HG03175 (cell line): ENCODE measurements around the gene DUS1L.
A peak's percentile ranks its signal among the peaks of the same experiment; 100 is the strongest.
"Not testable (repeated sequence)": the region's sequence is repeated elsewhere in the genome, so short reads cannot be mapped to it uniquely, and the experiment has no call there.

Experiments
- ATAC-seq: cut with Tn5 transposase; IDR thresholded peaks from one replicate; pipeline ENCODE4 v1.9.1; 2021; ENCODE audit warnings: mild to moderate bottlenecking, moderate library complexity; ENCODE audit not compliant: unreplicated experiment

DUS1L gene

DNA sequence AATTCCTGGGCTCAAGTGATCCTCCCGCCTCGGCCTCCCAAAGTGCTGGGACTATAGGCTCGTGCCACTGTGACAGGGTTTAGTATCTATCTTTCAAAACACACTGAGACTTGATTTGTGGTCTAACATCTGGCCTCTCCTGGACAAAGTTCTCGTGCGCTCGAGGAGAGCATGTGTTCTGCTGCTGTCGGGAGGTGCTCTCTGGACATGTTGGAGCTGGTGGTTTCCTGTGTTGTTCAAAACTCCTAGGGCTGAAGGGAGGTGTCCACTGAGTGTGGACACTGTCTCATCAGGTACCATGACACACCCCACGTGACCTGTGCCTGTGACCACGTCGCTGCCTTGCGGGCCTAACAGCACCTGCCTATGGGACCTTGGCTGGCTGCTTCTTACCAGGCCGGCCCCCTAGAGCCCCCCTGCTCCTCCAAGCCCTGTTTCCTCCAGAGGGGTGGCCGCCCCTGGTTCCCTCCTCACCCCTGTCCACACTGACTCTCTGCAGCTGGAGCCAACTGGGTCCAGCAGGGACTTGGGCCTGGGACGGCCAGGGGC is 19.6 kb downstream of the DUS1L start:
- ATAC-seq = no peak

DNA sequence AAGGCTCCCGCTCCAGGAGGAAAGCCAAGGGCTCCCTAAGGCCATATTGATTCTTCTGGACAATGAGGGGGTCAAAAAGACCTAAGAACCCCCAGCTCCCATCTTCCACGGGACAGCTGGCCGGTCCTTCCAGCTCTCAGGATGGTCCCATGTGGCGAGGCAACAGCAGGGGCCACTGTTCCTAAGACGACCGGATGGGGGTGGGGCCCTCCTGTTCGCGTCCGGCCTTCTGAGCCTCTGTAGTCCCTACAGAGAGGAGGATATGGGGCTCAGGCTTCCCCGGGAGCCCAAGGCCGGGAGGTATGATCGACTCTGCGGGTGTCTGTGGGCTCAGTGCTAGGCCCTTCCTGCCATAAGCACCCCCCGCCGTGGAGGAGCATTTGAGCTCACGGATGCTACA is 22.1 kb downstream of the DUS1L start:
- no peak for ATAC-seq

DNA sequence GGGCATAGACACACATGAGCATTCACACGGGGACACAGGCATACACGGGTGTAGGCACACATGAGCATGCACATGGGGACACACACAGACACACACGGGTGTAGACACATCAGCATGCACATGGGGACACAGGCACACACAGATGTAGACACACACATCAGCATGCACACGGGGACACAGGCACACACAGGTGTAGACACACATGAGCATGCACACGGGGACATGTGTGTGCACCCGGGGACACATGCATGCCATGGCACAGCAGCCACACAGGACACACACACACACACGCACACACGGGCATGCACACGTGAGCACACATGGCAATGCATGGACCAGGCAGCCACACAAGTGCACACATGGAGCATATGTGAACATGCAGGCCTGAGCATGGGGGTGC is 23.0 kb downstream of the DUS1L start:
- no peak for ATAC-seq

DNA sequence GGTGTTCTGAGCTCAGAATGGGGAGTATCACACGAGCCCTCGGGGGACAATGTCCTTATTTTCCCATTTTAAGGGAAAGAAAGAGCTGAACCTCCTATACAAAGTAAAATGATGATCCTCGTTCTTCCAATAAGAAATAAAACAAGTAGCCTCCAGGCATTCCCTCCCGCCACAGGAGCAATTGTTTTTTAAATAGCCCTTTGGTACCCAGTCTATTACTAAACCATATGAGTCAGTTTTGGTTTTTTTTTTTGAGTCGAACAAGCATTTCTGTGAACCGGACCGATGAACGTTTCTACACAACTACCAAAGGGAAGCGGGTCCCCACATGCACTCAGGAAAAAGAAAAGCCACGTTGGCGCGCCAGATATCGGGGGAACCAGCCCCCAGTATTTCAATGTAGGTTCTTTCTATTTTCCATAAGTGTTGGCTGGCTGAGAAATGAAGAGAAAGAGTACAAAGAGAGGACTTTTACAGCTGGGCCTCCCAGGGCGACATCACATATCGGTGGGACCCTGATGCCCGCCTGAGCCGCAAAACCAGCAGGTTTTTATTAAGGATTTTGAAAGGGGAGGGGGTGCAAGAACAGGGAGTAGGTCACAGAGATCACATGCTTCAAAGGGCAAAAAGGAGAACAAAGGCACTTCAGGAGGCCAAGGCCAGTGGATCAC is 24.3 kb downstream of the DUS1L start:
- ATAC-seq = no peak

DNA sequence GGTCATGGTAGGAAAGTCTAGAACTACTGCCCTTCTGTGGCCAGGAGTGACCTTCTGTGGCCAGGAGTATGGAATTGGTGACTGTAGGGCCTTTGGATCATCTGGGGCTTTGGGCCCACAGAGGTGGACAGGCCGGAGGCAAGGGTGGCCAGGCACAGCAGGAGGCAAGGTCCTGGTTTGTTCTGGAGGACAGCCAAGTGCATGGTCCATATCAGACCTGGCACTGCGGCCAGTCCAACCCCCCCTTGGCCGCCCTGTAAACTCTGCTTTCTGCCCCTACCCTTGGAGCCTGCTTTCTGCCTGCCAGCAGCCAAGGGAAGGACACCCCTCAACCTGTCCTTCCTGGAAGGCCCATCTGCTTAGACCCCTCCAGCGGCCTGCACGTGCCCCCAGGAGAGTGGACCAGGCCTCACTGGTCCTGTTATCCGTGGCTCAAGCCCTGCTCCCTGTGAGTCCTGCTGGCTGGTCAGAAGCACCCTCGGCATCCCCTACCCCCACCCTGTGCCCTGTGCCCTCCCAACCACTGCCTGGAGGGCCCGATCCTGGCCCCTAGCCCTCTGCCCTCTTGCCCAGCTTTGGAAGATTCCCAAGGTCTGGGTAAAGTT is 25.8 kb downstream of the DUS1L start:
- ATAC-seq = no peak

DNA sequence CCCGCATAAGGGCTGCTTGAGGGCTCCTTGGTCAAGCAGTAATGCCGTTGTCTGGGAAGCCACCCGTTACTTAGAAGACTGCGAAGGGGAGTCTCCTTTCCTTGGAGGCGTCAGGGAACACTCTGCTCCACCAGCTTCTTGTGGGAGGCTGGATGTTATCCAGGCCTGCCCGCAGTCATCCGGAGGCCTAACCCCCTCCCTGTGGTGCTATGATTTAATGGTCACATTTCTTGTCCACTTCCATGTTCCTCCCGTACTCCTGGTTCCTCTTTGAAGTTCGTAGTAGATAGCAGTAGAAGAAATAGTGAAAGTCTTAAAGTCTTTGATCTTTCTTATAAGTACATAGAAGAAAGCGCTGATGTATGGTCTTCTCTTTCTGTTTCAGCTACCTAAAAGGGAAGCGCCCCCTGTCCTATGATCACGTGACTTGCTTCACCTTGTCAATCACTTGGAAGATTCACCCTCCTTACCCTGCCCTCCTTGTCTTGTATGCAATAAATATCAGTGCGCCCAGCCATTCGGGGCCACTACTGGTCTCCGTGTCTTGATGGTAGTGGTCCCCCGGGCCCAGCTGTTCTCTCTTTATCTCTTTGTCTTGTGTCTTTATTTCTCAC is 26.7 kb downstream of the DUS1L start:
- ATAC-seq = not testable (repeated sequence)

DNA sequence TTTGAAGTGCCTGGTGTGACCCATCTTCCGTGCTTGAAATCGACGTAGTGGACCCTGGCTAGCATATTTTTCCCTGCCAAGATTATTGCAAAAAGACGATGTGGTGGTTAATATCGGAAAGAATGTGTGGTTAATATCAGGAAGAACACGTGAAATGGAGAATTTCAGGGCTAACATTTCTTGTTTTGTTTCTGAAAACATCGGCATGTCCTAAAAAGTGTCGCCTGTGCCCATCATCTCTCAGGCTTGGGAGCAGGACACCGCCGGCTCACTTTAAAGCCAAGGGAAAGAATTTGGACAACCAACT is 27.8 kb downstream of the DUS1L start:
- ATAC-seq = no peak

DNA sequence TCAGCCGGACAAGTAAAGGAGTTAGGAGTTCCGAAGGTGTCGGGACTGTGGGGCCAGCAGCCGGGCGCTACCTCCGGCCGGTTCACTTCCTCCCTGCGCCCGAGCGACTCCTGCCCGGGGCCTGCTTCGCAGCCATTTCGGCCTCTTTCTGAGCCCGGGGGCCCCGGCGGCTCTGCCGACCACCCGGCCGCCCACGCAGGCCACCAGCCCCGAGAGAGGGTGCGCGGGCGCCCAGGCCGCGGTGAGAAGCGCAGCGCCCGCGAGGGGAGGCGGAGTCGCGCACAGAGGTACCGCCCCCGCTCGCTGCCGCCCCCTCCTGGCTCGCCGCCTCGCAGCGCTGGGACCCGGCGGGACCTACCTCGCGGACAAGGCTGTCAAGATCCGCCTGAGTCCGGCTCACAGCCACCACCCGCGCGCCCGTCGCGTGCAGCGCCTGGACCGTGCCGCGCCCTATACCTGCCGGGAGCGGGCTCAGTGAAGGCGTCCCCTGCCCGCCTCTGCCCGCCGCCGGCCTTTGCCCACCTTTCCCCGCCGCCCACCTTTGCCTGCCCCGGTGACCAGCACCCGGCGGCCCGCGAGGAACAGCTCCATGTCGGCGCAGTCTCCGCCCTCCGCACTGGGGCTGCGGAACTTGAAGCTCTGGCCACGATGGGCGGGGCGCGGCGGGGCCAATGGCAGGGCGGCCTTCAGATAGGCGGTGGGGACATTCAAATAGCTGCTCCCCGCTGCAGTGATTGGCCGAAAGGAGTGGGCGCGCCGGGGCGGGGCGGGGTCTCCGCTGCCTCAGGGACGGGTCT is 28.3 kb downstream of the DUS1L start, which contains the start of gene DCXR:
Gene DCXR (minus strand): TSS at position 606 of the 797 bp plus-strand sequence. CDS start 15 bp downstream, at position 591.
- peak; percentile 91 for ATAC-seq

DNA sequence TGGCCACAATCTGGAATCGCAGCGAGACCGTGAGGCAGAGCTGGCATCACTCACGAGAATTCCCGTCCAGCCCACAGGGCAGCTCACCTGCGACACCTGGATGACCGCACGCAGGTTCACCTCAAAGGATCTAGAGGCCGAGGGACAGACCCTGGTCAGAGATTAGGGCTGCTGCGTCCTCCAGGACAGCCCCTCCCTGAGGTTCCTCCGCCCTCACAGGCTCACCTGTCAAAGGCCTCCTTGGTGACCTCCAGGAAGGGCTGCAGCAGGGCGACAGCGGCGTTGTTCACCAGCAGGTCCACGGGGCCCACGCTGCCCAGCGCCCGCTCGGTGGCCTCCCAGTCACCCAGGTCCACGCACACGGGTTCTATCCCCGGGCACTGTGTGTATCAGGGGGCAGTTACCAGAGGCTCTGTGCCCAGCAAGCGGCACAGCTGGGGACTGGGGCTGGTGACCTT is 28.9 kb downstream of the DUS1L start:
- ATAC-seq = no peak

DNA sequence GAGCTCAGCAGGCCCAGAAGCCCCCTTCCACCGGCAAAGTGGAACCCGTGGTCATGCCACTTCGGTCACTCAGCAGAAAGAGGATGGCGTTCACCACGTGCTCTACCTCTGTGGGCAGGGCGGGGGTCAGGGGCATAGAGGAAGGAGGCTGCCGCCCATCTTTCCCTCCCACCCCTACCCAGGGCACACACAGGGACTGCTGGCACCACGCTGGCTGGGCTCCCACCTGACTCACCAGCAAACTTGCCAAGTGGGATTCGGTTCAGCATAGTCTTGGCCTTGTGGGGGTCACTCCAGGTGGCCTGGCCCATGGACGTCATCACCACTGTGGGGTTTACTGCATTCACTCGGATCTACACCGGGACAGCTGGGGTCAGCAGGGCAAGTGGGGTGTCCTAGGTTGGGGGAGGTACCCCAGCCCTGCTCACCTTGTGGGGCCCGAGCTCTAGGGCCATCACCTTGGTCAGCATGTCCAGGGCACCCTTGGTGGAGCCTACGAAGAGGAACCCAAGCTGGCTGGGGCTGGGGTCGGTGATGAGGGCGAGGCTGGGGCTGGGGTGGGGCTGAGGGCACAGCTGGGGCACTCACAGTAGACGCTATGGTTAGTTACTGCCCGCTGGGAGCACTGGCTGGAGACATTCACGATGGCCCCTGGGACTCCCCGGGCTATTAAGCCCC is 29.5 kb downstream of the DUS1L start:
- no peak for ATAC-seq

DNA sequence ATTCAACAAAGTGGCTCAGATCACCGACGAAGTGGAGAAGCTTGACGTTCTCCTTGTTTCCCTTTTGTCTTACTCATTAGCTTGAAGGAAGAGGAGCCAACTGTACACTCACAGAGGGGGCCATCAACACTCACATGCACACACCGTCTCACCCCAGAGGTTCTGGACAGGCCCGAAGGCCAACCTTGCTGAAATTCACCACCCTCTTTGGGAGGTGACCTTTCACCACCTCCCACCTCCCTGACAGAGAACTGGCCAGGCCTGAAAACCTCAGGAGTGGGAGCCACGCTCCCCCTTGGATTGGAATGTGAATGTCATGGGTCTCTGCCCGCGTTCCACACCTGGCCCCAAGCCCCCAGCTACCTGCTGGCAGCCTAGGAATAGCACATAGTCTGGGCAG is 30.1 kb downstream of the DUS1L start:
- ATAC-seq = no peak

DNA sequence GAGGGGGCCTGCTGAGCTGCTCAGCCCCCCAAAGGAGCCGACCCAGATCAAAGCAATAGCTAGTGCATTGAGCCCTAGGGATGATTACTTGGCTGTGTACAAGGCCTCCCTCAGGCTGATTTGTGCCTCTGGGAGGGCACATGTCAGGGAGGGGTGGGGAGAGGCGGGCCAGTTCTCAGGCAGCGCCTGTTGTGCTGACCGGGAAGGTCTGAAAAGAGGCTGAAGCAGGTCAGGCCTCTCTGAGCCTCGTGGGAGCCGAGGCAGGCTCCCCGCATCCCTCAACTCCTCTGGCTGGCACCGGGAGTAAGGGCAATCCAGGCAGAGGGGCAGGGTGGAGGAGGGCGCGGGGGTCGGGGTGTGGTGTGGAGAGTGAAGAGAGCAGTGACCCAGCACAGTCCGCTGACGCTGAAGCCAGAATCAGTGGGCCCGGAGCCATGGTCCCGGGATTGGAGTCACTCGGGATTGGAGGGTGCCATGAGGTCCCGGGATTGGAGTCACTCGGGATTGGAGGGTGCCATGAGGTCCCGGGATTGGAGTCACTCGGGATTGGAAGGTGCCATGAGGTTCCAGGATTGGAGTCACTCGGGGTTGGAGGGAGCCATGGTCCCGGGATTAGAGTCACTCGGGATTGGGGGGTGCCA is 31.1 kb downstream of the DUS1L start:
- no peak for ATAC-seq

DNA sequence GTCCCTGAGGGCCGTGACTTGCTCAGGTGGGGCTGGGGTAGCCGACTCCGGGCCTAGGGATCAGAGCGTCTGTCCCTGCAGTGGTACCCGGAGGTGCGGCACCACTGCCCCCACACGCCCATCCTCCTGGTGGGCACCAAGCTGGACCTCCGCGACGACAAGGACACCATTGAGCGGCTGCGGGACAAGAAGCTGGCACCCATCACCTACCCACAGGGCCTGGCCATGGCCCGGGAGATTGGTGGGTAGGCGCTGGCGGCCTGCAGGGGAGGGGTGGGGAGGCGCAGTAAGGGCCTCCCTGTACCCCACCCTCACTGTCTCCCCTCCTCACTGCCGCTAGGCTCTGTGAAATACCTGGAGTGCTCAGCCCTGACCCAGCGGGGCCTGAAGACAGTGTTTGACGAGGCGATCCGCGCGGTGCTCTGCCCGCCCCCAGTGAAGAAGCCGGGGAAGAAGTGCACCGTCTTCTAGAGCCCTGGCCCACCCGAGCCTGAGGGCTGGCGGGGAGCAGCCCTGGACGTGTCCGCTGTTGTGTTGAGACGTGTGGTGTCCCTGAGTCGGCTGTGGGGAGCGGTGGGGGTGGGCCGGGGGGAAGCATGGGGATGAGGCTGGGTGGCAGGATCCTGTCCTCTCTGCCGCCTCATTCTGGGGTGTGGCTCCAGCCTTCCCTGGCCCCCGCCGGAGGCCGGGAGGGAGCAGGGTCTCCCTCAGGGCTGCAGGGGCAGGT is 32.1 kb downstream of the DUS1L start:
- no peak for ATAC-seq

DNA sequence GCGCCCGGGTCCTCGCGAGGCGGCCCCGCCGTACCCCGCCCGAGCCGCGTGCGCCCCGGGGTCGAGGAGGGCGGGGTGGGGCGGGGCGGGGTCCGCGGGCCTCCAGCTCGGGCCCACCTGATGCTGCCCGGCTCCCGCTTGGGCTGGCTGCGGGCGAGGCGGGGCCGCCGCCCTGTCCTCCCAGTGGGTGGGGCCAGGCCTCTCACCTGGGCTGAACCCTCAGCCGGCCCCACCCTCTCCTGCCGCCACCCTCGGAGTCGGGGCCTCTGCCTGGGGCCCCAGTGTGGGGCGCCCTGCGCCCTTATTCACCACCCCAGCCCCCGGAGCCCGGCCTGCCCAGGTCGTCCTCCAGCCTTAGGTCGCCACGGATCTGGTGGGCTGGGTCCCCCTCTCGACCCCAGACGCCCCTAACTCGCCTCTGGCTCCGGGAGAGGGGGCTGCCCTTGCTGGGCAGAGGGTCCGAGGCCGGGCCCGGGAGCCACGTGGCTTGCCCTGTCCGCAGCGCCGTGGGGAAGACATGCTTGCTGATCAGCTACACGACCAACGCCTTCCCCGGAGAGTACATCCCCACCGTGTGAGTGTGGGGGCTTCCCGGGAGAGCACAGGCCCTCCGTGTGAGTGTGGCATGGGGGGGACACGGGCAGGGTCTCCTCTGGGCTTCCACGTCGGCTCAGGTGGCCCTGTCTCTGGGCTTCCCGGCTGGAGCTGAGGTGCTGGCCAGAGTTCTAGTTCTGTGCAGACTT is 33.5 kb downstream of the DUS1L start:
- ATAC-seq = no peak

DNA sequence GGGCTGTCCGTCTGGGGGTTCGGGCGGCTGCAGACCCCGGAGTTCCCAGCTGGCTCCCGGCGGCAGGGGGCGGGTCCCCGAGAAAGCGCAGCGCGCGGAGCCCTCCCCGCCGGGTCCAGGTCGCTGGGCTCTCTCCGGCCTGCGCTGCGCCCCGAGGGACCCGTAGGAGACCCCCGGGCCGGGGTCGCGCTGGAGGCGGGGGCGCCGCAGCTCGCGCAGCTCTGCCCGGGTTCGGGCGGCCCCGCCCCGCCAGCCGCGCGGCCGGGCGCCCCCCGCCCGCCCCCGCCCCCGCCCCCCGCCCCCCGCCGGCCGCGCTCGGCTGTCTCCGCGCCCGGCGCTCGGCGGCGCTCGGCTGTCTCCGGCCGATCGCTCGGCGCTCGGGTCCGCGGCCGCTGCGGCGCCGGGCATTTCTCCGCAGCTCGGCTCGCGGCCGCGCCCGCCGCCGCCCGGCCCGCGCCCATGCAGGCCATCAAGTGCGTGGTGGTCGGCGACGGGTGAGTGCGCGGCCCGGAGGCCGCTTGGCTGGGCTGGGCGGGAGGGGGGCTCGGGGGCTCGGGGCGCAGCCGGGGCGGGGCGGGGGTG is 34.2 kb downstream of the DUS1L start, which contains the start of gene RAC3:
Gene RAC3 (plus strand): TSS at position 376 of the 582 bp plus-strand sequence. CDS start 84 bp downstream, at position 460.
- no peak for ATAC-seq

DNA sequence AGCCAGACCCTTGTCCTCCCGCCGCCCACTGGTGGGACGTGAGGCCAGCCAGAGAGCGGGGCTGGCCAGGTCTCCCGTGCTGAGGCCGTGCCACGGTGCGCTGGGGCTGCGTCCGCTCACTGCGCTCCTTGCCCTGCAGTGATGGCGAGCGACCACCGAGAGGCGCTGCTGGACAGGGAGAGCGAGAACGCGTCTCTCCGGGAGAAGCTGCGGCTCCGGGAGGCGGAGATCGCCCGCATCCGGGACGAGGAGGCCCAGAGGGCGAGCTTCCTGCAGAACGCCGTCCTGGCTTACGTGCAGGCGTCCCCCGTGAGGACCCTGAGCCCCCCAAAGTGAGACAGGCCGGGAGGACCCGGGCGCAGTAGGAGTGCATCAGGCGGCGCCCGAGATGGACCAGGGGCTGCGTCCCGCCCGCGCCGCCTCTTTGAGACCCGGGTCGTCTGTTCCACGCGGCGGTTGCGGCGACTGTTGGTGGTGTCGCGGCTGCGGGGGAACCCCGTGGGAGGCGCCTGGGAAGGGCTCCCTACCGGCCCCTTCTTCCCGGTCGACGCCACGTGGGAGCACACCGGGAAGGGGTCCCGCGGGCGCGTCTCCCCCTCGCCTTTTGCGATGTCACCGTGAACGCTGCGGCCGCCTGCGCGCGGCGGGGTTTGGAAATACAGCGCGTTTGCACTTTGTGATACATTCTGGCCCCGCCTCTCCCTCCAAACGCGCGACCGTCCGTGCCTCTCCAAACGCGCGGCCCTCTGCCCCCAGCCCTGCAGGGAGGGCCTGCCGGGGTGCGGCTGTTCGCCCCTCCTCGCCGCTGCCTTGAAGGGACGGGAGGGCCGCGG is 34.9 kb downstream of the DUS1L start:
- no peak for ATAC-seq

DNA sequence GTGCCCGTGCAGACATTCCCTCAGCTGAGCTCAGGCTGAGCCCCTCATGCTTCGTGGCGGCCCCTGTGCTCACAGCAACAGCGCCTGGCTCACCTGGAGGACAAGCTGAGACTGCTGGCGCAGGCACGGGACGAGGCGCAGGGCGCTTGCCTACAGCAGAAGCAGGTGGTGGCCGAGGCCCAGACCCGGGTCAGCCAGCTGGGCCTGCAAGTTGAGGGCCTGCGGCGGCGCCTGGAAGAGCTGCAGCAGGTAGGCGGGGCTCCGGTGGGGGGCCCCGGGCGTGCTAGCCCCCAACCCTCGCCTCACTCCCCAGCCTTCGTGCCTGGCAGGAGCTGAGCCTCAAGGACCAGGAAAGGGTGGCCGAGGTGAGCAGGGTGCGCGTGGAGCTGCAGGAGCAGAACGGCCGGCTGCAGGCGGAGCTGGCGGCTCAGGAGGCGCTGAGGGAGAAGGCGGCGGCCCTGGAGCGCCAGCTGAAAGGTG is 35.6 kb downstream of the DUS1L start:
- ATAC-seq = no peak
